MM.1S (cell line): ENCODE results near the gene CRB1.

ENCODE experiments used
- DNase-seq: peaks from one replicate; pipeline ENCODE4 v3.0.0-alpha.2; 2015
- H2AFZ ChIP-seq: fragments of 300-600 bp; sonication (generic); 2 replicates; pipeline ENCODE4 v1.6.0; 2016; ENCODE audit warnings: antibody characterized with exemption, low read length
- H3F3A ChIP-seq: fragments of 300-600 bp; sonication (generic); 2 replicates; pipeline ENCODE4 v1.6.1; 2016; ENCODE audit warnings: mild to moderate bottlenecking, antibody characterized with exemption, low read length, moderate library complexity, mixed read lengths; ENCODE audit not compliant: insufficient read depth
- H3K27ac ChIP-seq: fragments of 300-600 bp; sonication (generic); 2 replicates; pipeline ENCODE4 v1.5.1; 2016; ENCODE audit warnings: mild to moderate bottlenecking, low read length
- H3K27me3 ChIP-seq: fragments of 300-600 bp; sonication (generic); replicated peaks from 2 replicates; pipeline ENCODE4 v1.6.0; 2016; ENCODE audit warnings: low read length; ENCODE audit not compliant: insufficient read depth
- H3K36me3 ChIP-seq: fragments of 300-600 bp; sonication (generic); replicated peaks from 2 replicates; pipeline ENCODE4 v1.6.1; 2016; ENCODE audit warnings: mild to moderate bottlenecking, low read length, mixed read lengths; ENCODE audit not compliant: insufficient read depth
- H3K4me1 ChIP-seq: fragments of 300-600 bp; sonication (generic); 2 replicates; pipeline ENCODE4 v1.6.1; 2016; ENCODE audit warnings: low read length, mixed read lengths
- H3K4me2 ChIP-seq: fragments of 300-600 bp; sonication (generic); 2 replicates; pipeline ENCODE4 v1.6.0; 2016; ENCODE audit warnings: low read depth, low read length
- H3K4me3 ChIP-seq: fragments of 300-600 bp; sonication (generic); 2 replicates; pipeline ENCODE4 v1.5.1; 2016; ENCODE audit warnings: low read length, mixed read lengths
- H3K79me2 ChIP-seq: fragments of 300-600 bp; sonication (generic); 2 replicates; pipeline ENCODE4 v1.6.1; 2016; ENCODE audit warnings: mixed run types, low read length, mixed read lengths
- H3K9ac ChIP-seq: fragments of 300-600 bp; sonication (generic); 2 replicates; pipeline ENCODE4 v1.6.1; 2016; ENCODE audit warnings: low read length, mixed read lengths
- H3K9me2 ChIP-seq: fragments of 300-600 bp; sonication (generic); replicated peaks from 2 replicates; pipeline ENCODE4 v1.6.1; 2016; ENCODE audit warnings: mild to moderate bottlenecking, low read length, mixed read lengths; ENCODE audit not compliant: insufficient read depth
- H3K9me3 ChIP-seq: fragments of 300-600 bp; sonication (generic); replicated peaks from 2 replicates; pipeline ENCODE4 v1.6.1; 2016; ENCODE audit warnings: mild to moderate bottlenecking, low read length, mixed read lengths; ENCODE audit not compliant: insufficient read depth
- H4K20me1 ChIP-seq: fragments of 300-600 bp; sonication (generic); 2 replicates; pipeline ENCODE4 v1.6.1; 2016; ENCODE audit warnings: mild to moderate bottlenecking, low read length, moderate library complexity, mixed read lengths; ENCODE audit not compliant: insufficient read depth
- CTCF ChIP-seq: fragments of 300-600 bp; sonication (generic); IDR thresholded peaks from 2 replicates; pipeline ENCODE4 v1.5.1; 2016; ENCODE audit warnings: antibody characterized with exemption, low read length, mixed read lengths
- EZH2 ChIP-seq: fragments of 300-600 bp; sonication (generic); optimal IDR thresholded peaks from 2 replicates; pipeline ENCODE3; 2017; ENCODE audit warnings: low read depth, mild to moderate bottlenecking, antibody characterized with exemption, low read length, mixed read lengths
- EZH2phosphoT487 ChIP-seq: fragments of 300-600 bp; sonication (generic); IDR thresholded peaks from 2 replicates; pipeline ENCODE4 v1.6.1; 2018; ENCODE audit warnings: antibody characterized with exemption, low read length

Gene CRB1

GRCh38 chr1:197250616-197251015 lies 17.4 kb upstream of the CRB1 start:
- Histone ChIP-seq H2AFZ (no peak overlapping the region), H3K4me1 (no peaks in the 10 kb centered on the region), H3K27ac (no peak overlapping the region), H3K9me2 (no peaks in the 10 kb centered on the region), H3F3A (no peaks in the 10 kb centered on the region), H3K4me3 (no peak overlapping the region), H3K36me3 (no peaks in the 10 kb centered on the region), H3K79me2 (no peaks in the 10 kb centered on the region), H3K27me3 (no peaks in the 10 kb centered on the region), H3K4me2 (no peak overlapping the region), H3K9me3 (no peaks in the 10 kb centered on the region), H4K20me1 (no peaks in the 10 kb centered on the region), H3K9ac (no peak overlapping the region)
- TF ChIP-seq EZH2, result no peak
- no peak for TF ChIP-seq EZH2phosphoT487
- no peak for TF ChIP-seq CTCF
- DNase-seq, result no peak

- no peaks in the 10 kb centered on the region for H3K9me3 ChIP-seq
- H3K27me3 ChIP-seq, result no peaks in the 10 kb centered on the region
- no peaks in the 10 kb centered on the region for H3K9me2 ChIP-seq
- no peak overlapping the region for H3K4me2 ChIP-seq
- no peaks in the 10 kb centered on the region for H3K36me3 ChIP-seq
- H3K4me3 ChIP-seq, result no peak overlapping the region
- no peak overlapping the region for H3K27ac ChIP-seq
- TF ChIP-seq EZH2phosphoT487 (no peak), EZH2 (no peak), CTCF (no peak)
- H3K79me2 ChIP-seq, result no peaks in the 10 kb centered on the region
- no peak for DNase-seq
- no peaks in the 10 kb centered on the region for H3K4me1 ChIP-seq
- H3F3A ChIP-seq, result no peaks in the 10 kb centered on the region
- H2AFZ ChIP-seq, result no peak overlapping the region
- H3K9ac ChIP-seq, result no peak overlapping the region
- H4K20me1 ChIP-seq, result no peaks in the 10 kb centered on the region
These were observed 15.1 kb upstream of the CRB1 start for GRCh38 chr1:197252973-197253372.

- TF ChIP-seq CTCF, result no peak
- TF ChIP-seq EZH2phosphoT487, result no peak
- no peak for TF ChIP-seq EZH2
- Histone ChIP-seq H3K9me3 (no peaks in the 10 kb centered on the region), H3K27ac (no peak overlapping the region), H3K4me1 (no peaks in the 10 kb centered on the region), H3K79me2 (no peaks in the 10 kb centered on the region), H2AFZ (no peak overlapping the region), H3K27me3 (no peaks in the 10 kb centered on the region), H3K4me2 (no peak overlapping the region), H3K9me2 (no peaks in the 10 kb centered on the region), H4K20me1 (no peaks in the 10 kb centered on the region), H3K36me3 (no peaks in the 10 kb centered on the region), H3F3A (no peaks in the 10 kb centered on the region), H3K9ac (no peak overlapping the region), H3K4me3 (no peak overlapping the region)
- no peak for DNase-seq
These were observed 13.2 kb upstream of the CRB1 start for GRCh38 chr1:197254866-197255265.
